Fibroblast of skin of back (primary cell): ENCODE measurements around the gene IL17RD.
A peak's percentile ranks its signal among the peaks of the same experiment; 100 is the strongest.

Experiments used
- DNase-seq: peaks from one replicate; pipeline ENCODE4 v3.0.0-alpha.2; 2013

IL17RD gene

DNA sequence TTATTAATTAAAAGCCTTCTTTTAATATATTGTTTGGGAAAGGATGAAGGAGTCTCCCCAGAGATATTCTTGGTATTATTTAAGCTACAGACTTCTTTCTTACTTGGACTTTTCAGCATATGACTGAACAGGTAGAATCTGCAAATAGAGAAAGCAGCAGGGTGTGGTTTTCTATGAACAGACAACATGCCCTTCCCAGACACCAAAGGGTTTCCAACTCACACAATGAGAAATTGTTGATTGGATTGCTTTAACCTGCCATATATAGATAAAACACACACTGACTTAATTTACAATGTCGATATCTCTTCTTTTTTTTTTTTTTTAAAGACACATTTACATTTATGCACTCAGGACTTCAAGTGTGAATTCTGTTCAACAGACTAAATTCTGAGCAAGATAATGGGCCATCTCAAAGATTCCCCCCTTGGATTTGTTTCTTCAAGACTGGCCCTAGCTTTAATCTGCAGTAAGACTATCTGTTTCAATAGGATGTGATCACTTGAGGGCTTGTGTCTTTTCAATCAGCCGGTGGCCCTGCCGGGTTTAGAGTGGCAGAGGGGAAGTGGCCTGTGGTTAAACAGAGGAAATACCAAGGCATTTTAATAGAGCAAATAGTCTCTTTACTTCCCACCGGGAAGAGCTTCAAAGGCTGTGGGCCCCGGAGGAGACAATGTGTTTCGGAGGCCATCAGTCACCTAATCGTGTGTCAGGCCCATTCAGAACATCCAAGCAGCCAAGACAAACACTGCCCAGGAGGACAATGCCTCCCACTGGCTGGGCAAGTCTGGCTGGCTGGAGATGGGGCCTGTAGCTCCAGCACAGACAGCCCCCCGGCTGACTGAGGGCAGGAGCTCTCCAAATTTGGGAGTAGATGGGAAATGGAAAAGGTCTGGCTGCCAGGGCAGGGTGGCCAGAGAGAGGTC is 6.1 kb downstream of the IL17RD start:
- DNase-seq = peak; percentile 22

GRCh38 chr3:57158325-57158724 is 6.8 kb downstream of the IL17RD start:
- DNase-seq = no peak

- no peak for DNase-seq
Observed at GRCh38 chr3:57157545-57157944, 7.6 kb downstream of the IL17RD start.

GRCh38 chr3:57155310-57155643 is 9.9 kb downstream of the IL17RD start:
- DNase-seq = no peak

GRCh38 chr3:57154470-57155309 is 10.5 kb downstream of the IL17RD start:
- no peak for DNase-seq

DNA sequence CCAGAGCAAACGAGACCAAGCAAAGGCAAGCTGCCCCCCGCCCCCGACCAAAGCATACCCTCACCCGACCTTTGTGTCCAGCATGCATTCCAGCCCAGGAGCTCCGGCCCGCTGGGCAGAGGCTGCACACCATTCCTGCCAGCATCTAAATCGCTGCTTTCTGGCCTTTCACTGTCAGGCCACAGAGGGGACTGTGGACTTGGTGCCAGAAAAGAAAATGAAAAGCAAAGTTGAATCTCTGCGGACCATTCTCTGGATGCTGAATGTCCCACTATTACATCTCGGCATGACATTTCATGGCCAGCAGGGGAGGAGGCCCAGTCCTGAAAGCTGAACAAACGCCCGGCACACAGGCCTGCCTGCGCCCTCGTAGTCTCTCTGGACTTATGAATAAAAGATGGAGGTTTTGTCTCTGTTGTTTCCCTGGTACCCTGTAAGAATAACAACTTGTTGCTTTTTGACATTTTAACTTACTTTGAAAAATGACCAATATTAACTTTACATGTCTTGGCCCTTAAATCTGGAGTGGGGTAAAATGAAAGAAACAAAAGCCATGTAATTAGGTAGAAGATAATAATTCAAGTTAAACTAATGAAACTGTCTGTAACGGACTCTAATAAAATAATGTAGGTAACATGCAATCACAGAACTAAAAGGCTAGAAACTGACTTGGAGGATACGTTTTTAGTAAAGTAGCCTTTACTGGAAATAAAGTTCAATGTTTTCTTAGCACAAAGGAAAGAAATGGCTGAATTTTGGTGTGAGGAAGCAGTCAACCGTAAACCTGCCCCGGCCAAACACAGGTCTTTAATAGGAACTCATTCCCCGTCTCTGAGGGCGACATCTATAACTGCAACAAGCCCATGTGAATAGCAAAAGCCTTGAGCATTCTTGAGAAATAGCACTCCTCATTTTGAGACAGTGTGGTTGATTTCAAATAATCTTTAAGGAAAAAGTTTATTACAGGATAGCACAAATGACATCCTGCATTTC is 12.7 kb downstream of the IL17RD start:
- DNase-seq = no peak

GRCh38 chr3:57151749-57152148 is 13.4 kb downstream of the IL17RD start:
- DNase-seq = no peak

- DNase-seq = peak; percentile 39
Observed at GRCh38 chr3:57151021-57151449, 14.1 kb downstream of the IL17RD start.

GRCh38 chr3:57150113-57150581 is 15.0 kb downstream of the IL17RD start:
- DNase-seq = peak; percentile 8

DNA sequence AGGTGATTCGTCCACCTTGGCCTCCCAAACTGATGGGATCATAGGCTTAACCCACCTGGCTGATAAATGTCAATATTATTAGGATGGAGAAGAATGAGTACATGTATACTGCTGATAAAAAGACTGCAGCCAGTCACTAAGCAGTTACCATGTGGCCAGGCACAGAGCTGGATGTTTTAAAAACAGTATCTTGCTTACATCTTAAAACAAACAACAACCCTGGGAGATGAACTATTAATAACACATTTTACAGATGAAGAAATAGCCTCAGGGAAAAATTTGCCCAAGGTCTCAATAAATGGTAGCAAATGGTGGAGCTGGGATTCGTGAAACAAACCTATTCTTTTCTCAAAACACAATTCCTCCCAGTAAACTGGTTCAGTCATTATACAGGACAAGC is 18.1 kb downstream of the IL17RD start:
- DNase-seq = no peak

- no peak for DNase-seq
Observed at GRCh38 chr3:57145852-57146251, 19.3 kb downstream of the IL17RD start.

DNA sequence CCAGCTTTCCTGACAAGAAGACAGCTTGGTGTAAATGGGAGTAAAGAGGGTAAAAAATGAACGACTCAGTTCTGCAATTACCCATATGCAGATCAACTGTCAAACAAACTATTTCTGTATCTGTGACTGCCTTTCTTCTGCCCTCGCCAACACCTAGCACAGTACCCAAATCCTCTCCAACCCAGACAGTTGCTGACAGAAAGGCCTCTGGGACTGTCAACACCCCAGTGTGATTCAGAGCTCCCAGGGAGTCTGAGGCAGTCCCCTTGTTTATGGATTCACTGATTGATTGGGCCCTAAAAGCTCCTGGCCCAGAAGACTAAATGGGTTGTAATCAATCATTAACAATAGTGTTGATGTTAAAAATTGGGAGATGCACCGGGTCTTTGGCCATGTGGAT is 20.2 kb downstream of the IL17RD start:
- DNase-seq = no peak

DNA sequence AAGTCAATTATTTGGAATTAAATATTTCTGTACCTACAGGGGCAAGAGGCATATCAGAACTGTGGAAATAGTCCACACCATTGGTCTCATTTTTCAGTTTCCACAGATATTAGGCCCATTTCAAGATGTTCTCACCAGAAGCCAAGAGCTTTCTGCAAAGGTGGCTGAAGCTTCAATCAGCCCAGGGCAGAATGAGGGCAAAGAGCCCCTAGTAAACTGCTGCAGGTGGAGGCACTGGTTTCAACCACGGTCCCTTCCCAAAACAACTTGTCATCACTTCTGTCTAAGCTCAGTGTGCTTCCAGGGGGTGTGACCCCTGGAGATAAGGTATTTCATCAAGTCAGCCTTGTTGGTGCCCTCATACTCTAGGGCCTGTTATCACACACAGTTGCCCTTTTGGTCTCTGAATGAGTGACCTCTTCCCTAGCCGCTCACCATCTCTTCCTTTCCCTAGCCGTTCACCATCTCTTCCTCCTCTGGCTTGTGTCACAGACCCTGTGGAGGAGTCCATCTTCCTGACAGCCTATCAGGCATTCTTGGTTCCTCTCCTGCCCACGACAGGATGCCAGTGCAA is 21.2 kb downstream of the IL17RD start:
- no peak for DNase-seq

DNA sequence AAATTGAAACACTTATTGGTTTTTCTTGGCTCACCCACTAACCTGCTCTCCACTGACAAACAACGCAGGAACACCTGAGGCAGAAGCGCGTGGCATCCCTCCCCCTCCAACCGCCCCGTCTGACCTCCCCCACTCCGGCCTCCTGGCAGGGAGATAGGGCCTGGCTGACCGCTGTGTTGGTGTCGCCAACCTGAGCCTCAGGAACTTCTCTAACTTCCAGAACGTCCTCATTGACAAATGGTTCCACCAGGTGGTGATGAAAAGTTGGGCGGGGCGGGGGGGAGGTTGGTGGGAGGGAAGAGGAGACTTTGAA is 22.8 kb downstream of the IL17RD start:
- no peak for DNase-seq

DNA sequence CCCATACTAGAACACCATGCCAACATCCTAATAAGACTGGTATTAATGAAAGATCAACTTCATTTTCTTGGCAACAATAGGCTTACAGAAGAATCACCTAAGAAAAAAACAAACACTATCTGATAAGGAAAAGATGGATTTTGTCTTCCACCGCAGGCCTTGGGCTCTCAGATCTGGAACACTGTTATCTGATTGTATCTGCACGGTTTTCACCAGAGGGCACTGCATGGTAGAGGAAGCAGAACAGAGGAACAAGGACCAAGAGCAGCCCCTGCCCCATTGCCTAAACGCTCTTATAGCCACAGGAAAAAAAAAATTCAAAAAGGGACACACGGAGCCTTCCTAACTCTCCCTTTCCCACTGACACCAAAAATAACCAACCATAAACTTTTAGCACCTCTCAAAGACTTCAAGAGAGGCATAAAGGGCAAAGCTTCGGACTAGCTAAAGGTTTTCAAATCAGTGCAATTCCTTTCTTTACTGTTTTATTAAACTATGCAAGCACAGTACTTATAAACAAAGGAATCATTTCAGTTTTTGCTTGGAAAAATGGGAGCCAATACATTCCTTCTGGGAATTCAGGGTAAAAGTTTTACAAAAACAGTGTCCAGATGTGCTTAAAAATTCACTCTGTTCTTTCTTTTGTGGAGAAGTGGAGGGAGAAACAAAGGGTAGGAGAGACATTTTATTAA is 23.3 kb downstream of the IL17RD start:
- DNase-seq = no peak

- no peak for DNase-seq
Observed at GRCh38 chr3:57140894-57141293, 24.3 kb downstream of the IL17RD start.

GRCh38 chr3:57135964-57136719 is 29.0 kb downstream of the IL17RD start:
- DNase-seq = no peak

GRCh38 chr3:57133157-57133556 is 32.0 kb downstream of the IL17RD start:
- DNase-seq = no peak

- DNase-seq = no peak
Observed at GRCh38 chr3:57132674-57133073, 32.5 kb downstream of the IL17RD start.

DNA sequence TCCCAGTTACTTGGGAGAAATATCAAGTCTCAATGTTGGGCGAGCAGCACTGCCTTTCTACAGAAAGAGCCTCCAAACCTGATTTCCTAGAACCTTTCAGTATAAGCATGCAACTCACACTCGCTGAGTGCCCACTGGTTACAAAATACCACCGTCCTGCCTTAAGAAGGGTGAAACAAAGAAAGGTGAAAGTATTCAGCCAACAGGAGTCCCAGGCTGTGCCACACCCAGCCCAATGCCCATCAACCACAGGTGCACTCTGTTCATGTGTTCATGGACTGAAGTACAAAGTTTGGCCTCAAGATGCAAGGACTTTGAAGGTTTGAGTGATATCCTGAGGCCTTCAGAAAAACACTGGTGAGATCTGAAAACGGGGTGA is 34.0 kb downstream of the IL17RD start:
- DNase-seq = no peak
